Loucy (cell line): ENCODE data around the gene KCNMA1.

ENCODE experiments used
- H2AFZ ChIP-seq: fragments of 200-600 bp; sonication (generic); 2 replicates; pipeline ENCODE4 v1.6.0; 2016; ENCODE audit warnings: antibody characterized with exemption, mild to moderate bottlenecking, low read length, moderate library complexity
- H3F3A ChIP-seq: fragments of 200-600 bp; 2 replicates; pipeline ENCODE4 v1.6.0; 2016; ENCODE audit warnings: antibody characterized with exemption, low read depth, mild to moderate bottlenecking
- H3K27me3 ChIP-seq: fragments of 200-600 bp; sonication (generic); 2 replicates; pipeline ENCODE4 v1.6.1; 2014; ENCODE audit warnings: low read length, mild to moderate bottlenecking; ENCODE audit not compliant: insufficient read depth, poor library complexity, severe bottlenecking
- H3K36me3 ChIP-seq: fragments of 200-600 bp; sonication (generic); 2 replicates; pipeline ENCODE4 v1.6.1; 2016; ENCODE audit warnings: low read length; ENCODE audit not compliant: insufficient read depth
- H3K4me1 ChIP-seq: fragments of 200-600 bp; sonication (generic); 2 replicates; pipeline ENCODE4 v1.5.1; 2014; ENCODE audit warnings: low read length, mild to moderate bottlenecking; ENCODE audit not compliant: insufficient read depth, poor library complexity, severe bottlenecking
- H3K4me2 ChIP-seq: fragments of 200-600 bp; sonication (generic); 2 replicates; pipeline ENCODE4 v1.6.0; 2014; ENCODE audit warnings: antibody characterized with exemption, low read length, low read depth, mild to moderate bottlenecking; ENCODE audit not compliant: poor library complexity, severe bottlenecking
- H3K4me3 ChIP-seq: fragments of 200-600 bp; sonication (generic); 2 replicates; pipeline ENCODE4 v1.5.1; 2014; ENCODE audit warnings: low read length, mild to moderate bottlenecking, mixed read lengths; ENCODE audit not compliant: poor library complexity, severe bottlenecking
- H3K79me2 ChIP-seq: fragments of 200-600 bp; sonication (generic); 2 replicates; pipeline ENCODE4 v1.6.1; 2014; ENCODE audit warnings: low read length; ENCODE audit not compliant: insufficient read depth
- H3K9ac ChIP-seq: fragments of 200-600 bp; sonication (generic); 2 replicates; pipeline ENCODE4 v1.6.0; 2014; ENCODE audit warnings: mild to moderate bottlenecking, low read depth, low read length, moderate library complexity; ENCODE audit not compliant: poor library complexity, severe bottlenecking
- H3K9me2 ChIP-seq: fragments of 200-600 bp; sonication (generic); replicated peaks from 2 replicates; pipeline ENCODE4 v1.6.1; 2016; ENCODE audit warnings: low read depth, low read length, mixed read lengths
- H3K9me3 ChIP-seq: fragments of 200-600 bp; sonication (generic); 2 replicates; pipeline ENCODE4 v1.6.1; 2014; ENCODE audit warnings: mild to moderate bottlenecking, antibody characterized with exemption, low read length, low read depth; ENCODE audit not compliant: insufficient read depth
- H4K20me1 ChIP-seq: fragments of 200-600 bp; sonication (generic); 2 replicates; pipeline ENCODE4 v1.6.0; 2014; ENCODE audit warnings: antibody characterized with exemption, low read length, mild to moderate bottlenecking; ENCODE audit not compliant: insufficient read depth, poor library complexity, severe bottlenecking
- CTCF ChIP-seq: fragments of 200-600 bp; sonication (generic); conservative IDR thresholded peaks from 2 replicates; pipeline ENCODE4 v1.5.1; 2014; ENCODE audit warnings: mild to moderate bottlenecking, antibody characterized with exemption, low read length
- EZH2phosphoT487 ChIP-seq: fragments of 200-600 bp; IDR thresholded peaks from 2 replicates; pipeline ENCODE4 v1.6.1; 2018; ENCODE audit warnings: antibody characterized with exemption, mild to moderate bottlenecking, moderate library complexity, borderline replicate concordance

KCNMA1 gene

GRCh38 chr10:77036993-77037734 is 600.4 kb downstream of the KCNMA1 start:
- H3K4me3 ChIP-seq: no peak overlapping the region
- peak; percentile 92 for TF ChIP-seq CTCF
- no peak for TF ChIP-seq EZH2phosphoT487
- H3K9ac ChIP-seq: peak overlapping the region; percentile 37
- H3K27me3 ChIP-seq: no peaks in the 10 kb centered on the region
- H4K20me1 ChIP-seq: no peaks in the 10 kb centered on the region
- H3K79me2 ChIP-seq: no peaks in the 10 kb centered on the region
- no peaks in the 10 kb centered on the region for H3K9me2 ChIP-seq
- peaks cover 4% of the 10 kb centered on the region; the same call in 1 of the 2 replicates for H3F3A ChIP-seq
- no peak overlapping the region for H3K4me2 ChIP-seq
- H3K9me3 ChIP-seq: no peaks in the 10 kb centered on the region
- peak overlapping the region; percentile 54 for H2AFZ ChIP-seq
- H3K36me3 ChIP-seq: no peaks in the 10 kb centered on the region
- peaks cover 67% of the 10 kb centered on the region for H3K4me1 ChIP-seq

- Histone ChIP-seq H3K36me3 (no peaks in the 10 kb centered on the region), H4K20me1 (no peaks in the 10 kb centered on the region), H3K9me3 (no peaks in the 10 kb centered on the region), H3F3A (no peaks in the 10 kb centered on the region), H3K9ac (no peak overlapping the region), H3K27me3 (no peaks in the 10 kb centered on the region), H2AFZ (no peak overlapping the region), H3K79me2 (no peaks in the 10 kb centered on the region), H3K4me2 (no peak overlapping the region), H3K4me3 (no peak overlapping the region), H3K9me2 (no peaks in the 10 kb centered on the region), H3K4me1 (peaks cover 67% of the 10 kb centered on the region)
- no peak for TF ChIP-seq CTCF
- TF ChIP-seq EZH2phosphoT487: no peak
Measured at GRCh38 chr10:77036276-77036675, 601.3 kb downstream of the KCNMA1 start.

- Histone ChIP-seq H3K9me3 (no peaks in the 10 kb centered on the region), H3F3A (no peaks in the 10 kb centered on the region), H3K4me3 (no peak overlapping the region), H3K27me3 (no peaks in the 10 kb centered on the region), H3K4me2 (no peak overlapping the region), H4K20me1 (no peaks in the 10 kb centered on the region), H3K36me3 (no peaks in the 10 kb centered on the region), H2AFZ (no peak overlapping the region), H3K9ac (no peak overlapping the region), H3K9me2 (no peaks in the 10 kb centered on the region), H3K79me2 (no peaks in the 10 kb centered on the region), H3K4me1 (peaks cover 72% of the 10 kb centered on the region)
- TF ChIP-seq CTCF (no peak), EZH2phosphoT487 (no peak)
Measured at GRCh38 chr10:77034795-77035194, 602.8 kb downstream of the KCNMA1 start.
